Activated T-cell treated with anti-CD3 and anti-CD28 coated beads, Interleukin-2, amount 50 U/mL, for 1 hour (primary cell): ENCODE results near the gene IL1RN.

Experiments used
- DNase-seq: peaks from one replicate; pipeline ENCODE4 v3.0.0-alpha.2; 2020

IL1RN gene

DNA sequence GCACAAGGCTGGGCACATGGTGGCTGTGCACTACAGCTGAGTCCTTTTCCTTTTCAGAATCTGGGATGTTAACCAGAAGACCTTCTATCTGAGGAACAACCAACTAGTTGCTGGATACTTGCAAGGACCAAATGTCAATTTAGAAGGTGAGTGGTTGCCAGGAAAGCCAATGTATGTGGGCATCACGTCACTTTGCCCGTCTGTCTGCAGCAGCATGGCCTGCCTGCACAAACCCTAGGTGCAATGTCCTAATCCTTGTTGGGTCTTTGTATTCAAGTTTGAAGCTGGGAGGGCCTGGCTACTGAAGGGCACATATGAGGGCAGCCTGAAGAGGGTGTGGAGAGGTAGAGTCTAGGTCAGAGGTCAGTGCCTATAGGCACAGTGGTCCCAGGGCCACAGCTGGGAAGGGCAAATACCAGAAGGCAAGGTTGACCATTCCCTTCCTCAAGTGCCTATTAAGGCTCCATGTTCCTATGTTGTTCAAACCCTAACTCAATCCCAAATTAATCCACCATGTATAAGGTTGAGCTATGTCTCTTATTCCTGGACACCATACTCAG, 2.2 kb downstream of the IL1RN start:
- no peak for DNase-seq

DNA sequence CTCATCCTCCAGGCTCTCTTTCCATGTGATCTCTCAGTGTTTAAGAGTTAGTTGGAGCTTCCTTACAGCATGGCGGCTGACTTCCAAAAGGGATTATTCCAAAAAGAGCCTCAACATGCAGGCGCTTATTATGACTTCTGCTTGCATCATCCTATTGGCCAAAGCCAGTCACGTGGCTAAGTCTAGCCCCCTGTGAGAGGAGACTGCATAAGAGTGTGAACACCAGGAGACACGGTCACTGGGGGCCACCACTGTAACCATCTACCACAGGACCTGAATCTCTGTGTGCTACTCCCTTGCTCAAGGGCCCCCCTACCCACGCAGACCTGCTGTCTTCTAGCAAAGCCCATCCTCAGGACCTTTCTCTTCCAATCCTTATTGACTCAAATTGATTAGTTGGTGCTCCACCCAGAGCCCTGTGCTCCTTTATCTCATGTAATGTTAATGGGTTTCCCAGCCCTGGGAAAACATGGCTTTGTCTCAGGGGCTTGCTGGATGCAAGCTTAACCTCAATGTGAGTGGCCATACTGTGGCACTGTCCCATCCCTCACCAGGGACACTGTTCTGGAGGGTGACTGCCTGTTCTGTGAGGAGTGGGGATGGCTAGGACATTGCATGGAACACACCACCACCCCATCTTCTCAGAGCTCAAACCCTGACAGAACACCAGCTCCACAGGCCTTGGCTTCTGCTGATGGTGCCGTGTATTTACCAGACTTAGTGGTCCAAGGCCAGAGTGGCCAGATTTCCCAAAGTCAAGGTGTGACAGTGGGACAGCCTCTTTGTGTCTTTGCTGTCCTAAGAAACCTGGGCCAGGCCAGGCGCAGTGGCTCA, 4.2 kb downstream of the IL1RN start:
- DNase-seq, result no peak

DNA sequence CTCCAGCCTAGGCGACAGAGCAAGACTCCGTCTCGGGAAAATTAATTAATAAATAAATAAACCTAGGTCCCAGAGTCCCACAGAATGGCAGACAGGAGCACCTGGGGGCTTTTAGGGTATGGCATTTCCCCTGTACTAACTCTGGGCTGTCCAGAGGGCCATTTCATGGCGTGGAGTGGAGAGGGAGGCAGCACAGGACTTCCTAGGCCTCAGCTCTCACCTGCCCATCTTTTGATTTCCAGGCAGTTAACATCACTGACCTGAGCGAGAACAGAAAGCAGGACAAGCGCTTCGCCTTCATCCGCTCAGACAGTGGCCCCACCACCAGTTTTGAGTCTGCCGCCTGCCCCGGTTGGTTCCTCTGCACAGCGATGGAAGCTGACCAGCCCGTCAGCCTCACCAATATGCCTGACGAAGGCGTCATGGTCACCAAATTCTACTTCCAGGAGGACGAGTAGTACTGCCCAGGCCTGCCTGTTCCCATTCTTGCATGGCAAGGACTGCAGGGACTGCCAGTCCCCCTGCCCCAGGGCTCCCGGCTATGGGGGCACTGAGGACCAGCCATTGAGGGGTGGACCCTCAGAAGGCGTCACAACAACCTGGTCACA, 5.1 kb downstream of the IL1RN start:
- no peak for DNase-seq

DNA sequence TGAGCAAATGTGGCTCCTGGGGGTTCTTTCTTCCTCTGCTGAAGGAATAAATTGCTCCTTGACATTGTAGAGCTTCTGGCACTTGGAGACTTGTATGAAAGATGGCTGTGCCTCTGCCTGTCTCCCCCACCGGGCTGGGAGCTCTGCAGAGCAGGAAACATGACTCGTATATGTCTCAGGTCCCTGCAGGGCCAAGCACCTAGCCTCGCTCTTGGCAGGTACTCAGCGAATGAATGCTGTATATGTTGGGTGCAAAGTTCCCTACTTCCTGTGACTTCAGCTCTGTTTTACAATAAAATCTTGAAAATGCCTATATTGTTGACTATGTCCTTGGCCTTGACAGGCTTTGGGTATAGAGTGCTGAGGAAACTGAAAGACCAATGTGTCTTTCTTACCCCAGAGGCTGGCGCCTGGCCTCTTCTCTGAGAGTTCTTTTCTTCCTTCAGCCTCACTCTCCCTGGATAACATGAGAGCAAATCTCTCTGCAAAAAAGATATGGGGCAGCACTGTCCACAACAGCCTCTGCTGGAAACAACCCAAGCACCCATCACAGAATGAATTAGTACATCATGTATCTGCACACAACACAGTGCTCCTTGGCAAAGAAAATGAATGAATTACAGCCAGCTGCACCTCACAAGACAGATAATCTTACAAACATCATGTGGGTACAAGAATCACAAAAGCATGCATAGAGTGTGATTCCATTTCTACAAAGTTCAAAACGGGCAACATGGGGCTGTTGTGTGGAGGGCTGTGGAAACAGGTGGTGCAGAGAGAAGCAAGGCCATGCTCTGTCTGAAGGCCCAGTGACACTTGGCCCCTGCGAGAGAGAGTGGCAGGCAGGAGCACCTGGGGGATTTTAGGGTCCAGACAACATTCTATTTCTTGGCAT, 6.6 kb downstream of the IL1RN start:
- no peak for DNase-seq

DNA sequence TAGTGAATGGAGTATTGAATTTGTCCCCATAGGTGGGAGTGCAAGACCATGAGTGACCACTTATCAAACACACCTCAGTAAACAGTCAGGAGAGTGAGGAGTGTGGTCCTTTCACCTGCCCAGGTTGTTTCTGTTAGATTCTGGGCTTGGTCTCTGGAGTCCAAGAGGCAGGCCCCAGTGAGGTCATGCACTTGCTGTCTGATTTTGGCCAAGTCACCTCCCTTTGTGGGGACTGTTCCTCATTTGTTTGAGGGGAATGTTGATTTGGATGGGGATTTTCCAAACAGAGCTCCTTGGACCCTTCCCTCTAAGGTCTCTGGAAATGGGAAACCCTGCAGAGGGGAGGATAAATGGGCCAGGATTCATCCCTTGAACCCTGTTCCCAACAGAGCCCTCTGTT, 7.3 kb downstream of the IL1RN start:
- DNase-seq, result no peak

DNA sequence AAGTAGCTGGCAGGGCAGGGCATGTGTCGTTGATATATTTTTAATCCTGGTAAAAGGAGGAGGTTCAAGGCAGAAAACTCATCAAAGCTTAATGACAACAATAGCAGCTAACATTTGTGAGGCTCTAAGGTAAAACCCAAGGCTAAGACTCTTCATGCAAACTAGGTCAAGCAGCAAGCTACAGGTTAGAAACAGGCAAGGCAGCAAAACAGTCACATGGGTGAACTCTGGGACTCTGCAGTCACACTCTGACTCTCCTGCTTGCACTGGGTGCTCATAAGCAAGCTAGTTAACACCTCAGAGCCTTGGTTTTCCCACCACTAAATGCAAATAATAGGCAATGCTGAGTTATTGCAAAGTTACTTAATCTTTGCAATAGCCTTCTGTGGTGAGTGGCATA, 7.9 kb downstream of the IL1RN start:
- no peak for DNase-seq

DNA sequence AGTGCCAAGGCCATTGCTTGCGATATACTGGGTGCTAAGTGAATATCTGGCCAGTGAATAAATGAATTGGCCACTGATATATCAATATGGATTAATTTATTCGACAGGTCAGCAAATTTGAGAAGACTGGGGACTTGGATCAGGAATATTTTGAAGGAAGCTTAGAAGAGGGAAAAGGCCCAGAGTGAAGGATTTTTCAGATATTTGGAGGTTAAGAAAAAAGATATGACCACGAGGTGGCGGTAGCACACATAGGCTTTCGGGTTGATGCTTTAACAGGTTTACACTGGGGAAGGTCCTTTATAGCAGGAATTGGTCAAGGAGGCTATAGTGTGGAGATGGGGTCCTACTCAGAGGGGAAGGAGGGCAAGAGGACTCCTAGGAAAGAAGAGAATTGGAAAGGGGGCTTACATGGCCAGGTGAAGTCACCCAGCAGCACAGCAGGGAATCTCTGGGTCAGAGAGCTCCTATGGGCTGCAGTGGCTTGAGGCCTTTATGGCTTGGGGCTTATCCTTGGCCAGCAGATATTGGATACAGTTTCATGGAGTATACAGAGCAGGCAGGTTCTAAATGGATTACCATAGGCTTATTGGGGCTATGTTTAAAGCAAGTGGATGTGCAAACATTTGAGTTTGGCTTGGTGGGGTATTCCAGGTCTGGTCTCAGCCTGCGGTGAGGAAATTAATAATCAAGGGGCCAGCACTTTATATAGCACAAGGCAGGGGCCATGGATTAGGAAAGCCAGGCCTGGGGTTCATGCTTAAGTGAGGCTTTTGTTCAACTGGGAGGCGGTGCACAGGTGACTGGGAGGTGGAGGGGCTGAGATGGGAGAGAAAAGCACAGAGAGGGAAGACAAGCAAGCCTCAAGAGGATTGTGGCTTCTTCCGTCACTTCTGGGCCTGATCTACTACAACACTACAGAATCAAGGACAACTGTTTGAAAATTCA, 9.7 kb downstream of the IL1RN start:
- DNase-seq, result no peak

DNA sequence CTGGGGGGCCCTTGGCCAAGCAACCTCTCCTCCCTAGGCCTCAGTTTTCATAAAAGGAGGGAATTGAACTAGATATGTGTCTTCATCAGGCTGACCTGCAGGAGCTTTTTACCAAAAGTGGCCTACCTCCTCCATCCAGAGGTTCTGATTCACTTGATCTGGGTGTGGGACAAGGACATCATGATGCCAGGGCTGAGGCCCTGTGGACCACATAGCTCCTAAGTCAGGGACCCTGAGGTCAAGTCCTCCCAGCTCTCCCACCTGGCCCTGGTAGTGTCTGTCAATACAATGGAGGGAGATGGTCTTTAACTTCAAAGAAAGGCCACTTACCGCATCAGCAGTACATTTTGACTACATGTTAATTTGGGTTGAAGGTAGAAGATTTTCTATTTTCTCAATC, 10.4 kb downstream of the IL1RN start:
- no peak for DNase-seq

DNA sequence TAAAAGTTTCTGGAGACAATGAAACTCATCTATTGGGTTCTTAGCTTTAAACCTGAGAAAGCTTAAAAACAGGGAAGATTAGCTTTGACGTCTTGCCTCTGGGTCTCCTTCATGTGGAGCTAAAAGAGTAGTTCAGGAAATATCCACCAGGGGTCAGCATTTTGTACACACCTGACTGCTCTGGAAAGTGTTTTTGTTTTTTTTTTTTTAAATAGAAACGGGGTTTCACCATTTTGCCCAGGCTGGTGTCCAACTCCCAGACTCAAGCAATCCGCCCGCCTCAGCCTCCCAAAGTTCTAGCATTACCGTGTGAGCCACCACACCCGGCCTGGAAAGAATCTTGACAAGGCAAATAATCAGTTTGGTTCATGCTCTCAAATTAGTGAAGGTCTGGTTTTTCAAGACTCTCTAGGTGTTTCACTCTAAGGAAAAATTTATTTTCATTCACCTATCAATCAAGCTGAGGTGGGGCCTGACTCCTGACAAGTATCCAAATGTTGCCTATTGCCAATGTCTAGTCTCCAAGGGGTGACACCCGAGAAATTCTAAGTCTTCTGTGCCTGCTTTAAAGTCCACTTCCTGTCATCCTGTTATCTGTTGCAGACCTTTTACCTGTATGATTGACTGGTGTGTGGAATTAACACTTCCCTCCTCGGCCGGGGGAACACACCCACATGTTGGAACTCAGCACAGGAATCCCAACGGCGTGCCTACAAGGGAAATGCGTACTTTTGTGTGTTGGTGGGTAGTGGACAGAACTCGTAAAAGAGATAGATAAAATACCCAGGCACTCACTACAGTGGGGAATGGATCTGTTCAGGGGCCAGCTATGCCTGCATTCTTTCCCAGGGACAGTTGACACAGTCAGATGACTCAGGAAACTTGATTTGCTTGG, 11.3 kb downstream of the IL1RN start:
- peak; percentile 53 for DNase-seq

DNA sequence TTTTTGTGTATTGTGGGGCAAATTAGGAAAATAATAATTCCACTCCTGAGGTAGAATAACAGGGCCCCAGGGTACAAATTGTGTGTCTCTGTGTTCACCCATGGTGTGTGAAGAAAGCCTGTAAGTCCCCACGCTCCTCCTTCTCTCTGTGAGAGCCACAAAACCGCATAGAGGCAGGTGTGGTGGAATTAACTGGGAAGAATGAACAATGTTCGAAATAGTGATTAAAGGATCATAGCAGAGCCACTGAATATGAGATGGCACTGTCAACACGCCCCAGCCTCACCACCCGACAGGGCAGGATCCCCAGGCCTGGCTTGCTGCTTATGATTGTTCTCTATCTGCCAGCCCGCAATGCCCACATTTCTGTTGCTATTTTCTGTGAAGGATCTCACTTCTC, 14.1 kb downstream of the IL1RN start:
- DNase-seq, result no peak

DNA sequence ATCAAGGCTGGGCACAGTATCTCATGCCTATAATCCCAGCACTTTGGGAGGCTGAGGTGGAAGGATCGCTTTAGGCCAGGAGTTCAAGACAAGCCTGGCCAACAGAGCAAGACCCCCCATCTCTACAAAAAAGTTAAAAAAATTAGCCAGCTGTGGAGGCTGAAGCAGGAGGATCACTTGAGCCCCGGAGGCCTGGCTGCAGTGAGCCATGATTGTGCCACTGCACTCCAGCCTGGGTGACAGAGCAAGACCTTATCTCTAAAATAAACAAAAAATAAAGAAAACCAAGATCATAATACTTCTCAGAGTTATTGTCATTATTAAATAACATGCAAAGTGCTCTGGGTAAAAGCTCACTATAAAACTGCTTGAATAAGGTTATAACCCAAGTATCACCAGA, 14.9 kb downstream of the IL1RN start:
- no peak for DNase-seq

DNA sequence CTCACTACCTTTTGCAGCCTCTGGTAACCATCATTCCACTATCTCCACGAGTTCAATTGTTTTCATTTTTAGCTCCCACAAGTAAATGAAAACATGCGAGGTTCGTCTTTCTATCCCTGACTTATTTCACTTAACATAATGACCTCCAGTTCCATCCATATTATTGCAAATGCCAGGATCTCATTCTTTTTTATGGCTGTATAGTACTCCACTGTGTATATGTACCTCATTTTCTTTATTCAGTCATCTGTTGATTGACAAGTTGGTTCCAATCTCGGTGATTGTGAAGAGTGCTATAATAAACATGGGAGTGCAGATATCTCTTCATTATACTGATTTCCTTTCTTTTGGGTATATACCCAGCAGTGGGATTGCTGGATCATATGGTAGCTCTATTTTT, 16.9 kb downstream of the IL1RN start:
- no peak for DNase-seq

DNA sequence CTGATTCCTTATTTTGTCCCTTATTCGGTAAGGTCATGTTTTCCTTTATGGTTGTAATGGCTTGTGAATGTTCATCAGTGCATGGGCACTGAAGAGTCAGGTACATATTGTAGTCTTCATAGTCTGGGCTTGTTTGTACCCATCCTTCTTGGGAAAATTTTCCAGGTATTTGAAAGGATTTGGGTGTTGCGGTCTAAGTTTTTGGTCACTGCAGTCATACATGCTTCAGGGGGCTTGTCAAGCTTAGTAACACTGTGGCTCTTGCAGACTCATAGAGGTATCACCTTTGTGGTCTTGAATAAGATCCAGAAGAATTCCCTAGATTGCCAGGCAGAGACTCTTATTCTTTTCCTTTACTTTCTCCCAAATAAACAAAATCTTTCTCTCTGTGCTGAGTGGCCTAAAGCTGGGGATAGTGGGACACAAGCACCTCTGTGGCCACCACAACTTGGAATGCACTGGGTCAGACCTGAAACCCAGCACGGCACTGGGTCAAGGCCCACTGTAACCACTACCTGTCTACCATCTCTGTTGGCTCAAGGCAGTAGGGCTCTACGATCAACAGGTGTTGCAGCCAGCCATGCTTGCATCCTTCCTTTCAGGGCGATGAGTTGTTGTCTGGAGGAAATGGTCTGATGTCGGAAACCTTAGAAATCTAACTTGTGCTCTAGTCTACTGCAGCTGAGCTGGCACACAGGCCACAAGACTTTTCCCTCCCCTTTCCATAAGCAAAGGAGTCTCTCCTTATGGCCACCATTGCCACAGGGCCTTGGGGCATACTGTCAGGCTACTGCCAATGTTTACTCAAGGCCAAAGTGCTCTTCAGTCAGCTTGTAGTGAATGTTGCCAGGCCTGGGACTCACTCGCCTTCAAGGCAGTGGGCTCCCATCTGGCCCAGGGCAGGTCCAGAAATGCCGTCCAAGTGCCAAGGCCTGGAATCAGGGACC, 21.5 kb downstream of the IL1RN start:
- no peak for DNase-seq

DNA sequence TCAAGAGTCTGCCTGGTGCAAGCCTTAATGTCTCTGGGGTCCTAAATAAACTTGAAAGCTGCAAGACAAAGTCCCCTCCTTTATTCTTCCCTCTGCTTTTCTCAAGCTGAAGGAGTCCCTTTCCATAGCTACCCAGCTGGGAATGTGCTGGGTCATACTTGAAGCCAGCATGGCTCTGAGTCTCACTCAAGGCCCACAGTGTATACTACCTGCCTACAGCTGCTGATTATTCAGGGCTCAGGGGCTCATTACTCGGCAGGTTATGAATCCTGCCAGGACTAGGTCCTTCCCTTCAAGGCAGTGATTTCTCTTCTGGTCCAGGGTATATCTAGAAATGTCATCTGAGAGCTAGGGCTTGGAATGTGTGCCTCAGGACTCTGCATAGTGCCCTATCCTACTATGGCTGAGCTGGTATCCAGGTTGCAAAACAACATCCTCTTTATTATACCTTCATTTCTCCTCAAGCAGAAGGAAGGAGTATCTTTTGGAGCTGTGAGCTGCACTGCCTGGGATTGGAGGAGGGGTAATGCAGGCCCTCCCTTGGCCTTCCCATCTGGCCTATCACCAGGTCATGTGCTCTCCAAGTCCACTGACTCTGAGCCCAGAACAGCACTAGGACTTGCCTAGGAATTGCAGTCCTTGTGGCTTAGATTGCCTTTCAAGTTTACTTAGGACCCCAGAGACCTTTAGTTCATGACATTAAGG, 22.3 kb downstream of the IL1RN start:
- no peak for DNase-seq

DNA sequence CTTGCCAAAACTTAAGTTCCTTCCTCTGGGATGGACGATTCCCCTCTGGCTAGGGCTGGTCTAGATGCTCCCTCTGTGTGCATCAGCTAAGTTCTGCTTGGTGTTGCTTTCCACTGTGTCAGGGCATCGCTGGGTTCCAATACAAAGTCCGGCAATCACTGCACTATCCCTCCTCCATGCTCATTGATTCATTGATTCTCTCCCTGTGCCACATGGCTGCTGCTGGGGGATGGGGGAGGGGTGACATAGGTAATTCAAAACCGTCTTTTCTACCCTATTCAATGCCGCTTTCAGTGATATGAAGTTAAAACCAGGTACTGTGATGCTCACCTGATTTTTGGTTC, 22.8 kb downstream of the IL1RN start:
- DNase-seq, result no peak

DNA sequence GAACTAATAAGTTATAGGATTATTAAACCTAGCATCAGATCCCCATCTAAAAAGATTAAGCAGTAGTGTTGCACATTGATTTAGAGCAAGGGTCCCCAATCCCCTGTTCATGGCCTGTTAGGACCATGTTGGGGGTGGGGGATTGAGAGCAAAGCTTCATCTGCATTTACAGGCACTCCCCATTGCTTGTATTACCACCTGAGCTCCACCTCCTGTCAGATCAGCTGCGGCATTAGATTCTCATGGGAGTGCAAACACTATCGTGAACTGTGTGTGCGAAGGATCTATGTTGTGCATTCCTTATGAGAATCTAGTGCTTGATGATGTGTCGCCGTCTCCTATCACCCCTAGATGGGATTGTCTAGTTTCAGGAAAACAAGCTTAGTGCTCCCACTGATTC, 27.9 kb downstream of the IL1RN start:
- no peak for DNase-seq

DNA sequence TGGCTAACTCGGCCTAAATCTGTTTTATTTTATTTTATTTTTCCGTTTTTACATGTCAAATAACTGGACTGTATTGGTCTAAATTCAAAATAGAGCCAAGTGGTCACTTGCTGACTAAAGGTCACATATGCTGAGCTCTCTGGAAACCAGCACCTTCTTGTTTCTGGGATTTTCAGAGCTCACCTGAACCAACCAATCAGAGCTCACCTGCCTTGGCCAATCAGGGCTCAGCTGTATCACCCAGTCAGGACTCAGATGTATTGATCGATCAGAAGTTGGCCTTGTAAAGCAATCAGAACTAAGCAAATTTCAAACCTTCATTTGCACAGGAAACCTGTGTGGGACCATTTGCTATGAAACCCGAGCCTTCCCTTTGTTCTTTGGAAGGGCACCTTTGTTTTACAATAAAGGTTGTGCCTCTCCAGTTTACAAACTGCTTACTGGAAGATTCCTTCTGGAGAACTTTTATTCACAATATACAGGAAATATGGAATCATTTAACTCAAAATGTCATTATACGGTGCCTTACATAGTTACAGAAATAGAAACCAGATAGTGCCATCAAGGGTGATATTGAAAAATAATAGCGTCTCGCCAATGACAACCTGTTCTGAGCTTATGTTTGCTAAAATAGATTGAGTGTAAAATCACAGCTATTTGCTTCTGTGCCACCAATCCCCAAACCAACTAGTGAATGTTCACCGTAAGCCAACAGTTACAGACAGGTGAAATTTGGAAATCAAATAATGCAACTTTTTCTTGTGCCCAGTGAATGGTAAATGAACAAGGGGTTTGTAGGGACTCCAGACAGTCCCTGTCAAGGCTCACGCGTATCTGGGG, 29.1 kb downstream of the IL1RN start:
- DNase-seq, result no peak

DNA sequence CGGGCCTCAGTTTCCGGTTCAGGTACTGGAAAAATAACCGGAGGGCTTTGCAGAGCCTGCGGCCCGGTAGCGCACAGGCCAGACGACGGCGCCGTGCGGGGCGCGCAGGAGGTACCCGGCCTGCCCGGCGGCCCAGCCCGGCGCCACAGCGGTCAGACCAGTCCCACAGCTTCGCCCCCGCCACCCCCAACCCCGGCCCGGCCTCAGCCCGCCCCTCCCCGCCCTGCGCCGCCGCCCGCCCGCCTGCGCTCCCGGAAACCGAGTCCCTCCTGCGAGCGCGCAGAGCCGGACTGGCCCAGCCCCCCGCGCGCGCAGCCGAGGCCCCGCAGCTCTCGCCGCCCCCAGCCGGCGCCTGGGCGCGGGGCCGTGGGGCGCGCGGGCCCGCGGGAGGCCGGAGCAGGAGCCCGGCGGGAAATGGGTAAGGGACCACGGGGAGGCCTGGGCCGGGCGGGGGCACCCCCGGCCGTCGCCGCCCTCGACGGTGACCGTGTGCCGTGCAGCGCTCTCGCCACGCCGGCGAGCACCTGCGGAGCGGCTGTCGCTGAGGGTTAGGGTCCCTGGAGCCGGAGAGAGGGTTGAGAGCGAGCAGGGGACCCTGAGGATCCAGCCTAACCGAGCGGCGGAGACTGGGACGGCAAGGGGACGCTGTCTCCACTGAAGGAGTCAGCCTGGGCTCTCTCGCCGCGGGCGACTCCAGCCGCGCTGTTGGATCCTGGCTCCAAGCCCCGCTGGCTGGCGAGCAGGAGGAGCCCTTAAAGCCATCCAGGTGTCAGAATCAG, 29.9 kb downstream of the IL1RN start:
- peak; percentile 60 for DNase-seq
